ENCODE results near the gene PISD.
A peak's percentile ranks its signal among the peaks of the same experiment; 100 is the strongest.

The PISD gene

GRCh38 chr22:31652088-31652487, 9.9 kb downstream of the PISD start:
- DNase-seq = no peak

DNA sequence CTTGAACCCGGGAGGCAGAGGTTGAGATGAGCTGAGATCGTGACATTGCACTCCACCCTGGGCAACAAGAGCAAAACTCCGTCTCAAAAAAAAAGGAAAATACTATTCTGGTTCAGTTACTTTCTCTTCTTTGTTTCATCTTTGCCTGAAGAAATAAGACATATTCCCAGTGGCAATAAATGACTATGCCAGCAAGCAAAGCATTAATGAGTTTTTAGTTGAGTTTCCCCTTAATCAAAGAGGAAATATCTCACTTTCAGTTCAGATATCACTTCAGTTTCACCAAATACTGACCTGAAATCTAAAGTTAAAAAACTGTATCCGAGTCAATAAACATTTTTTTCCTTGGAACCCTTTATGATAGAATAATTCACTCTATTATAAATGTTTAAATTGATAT, 10.4 kb downstream of the PISD start:
- DNase-seq = no peak

DNA sequence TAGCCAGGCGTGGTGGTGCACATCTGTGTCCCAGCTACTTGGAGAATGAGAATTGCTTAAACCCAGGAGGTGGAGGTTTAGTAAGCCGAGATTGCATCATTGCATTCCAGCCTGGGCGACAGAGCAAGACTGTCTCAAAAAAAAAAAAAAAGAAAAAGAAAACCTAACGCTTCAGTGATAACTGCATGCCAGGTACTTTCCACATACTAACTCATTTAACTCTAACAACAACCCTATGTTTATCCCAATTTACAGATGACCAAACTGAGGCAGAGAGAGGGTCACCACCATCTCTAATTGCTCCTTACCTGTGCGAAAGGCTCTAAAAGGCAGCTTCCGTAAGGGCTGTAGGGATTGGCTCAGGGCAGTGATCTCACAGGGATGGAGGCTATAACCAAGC, 11.6 kb downstream of the PISD start:
- no peak for DNase-seq

- no peak for DNase-seq
Measured at GRCh38 chr22:31647523-31648320, 14.3 kb downstream of the PISD start.

GRCh38 chr22:31647066-31647465, 14.9 kb downstream of the PISD start:
- DNase-seq = no peak

GRCh38 chr22:31646186-31647019, 15.6 kb downstream of the PISD start:
- DNase-seq = no peak

DNA sequence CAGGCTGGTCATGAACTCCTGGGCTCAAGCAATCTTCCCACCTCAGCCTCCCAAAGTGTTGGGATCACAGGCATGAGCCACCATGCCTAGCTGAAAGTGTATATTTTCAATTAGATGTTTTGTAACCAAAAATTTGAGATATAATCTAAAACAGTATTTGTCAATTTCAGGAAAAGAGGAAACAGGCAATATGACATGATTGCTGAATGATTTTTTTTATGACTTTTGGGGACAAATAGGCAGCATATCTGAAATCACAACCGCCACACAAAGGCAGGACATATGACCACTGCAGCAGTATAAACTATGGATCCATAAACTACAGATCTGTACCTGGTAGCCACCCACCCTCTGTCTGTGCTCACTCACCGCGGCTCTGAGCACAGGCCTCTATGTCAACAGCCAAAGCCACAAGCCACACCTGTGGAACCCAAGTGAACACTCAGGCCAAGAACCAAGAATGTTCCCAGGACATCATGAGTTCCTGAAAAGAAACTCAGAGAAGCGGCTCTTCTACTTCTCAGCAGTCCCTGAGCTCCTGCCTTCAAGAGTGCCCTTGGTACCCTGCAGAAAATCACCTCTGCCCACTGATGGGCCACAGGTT, 22.5 kb downstream of the PISD start:
- no peak for DNase-seq

DNA sequence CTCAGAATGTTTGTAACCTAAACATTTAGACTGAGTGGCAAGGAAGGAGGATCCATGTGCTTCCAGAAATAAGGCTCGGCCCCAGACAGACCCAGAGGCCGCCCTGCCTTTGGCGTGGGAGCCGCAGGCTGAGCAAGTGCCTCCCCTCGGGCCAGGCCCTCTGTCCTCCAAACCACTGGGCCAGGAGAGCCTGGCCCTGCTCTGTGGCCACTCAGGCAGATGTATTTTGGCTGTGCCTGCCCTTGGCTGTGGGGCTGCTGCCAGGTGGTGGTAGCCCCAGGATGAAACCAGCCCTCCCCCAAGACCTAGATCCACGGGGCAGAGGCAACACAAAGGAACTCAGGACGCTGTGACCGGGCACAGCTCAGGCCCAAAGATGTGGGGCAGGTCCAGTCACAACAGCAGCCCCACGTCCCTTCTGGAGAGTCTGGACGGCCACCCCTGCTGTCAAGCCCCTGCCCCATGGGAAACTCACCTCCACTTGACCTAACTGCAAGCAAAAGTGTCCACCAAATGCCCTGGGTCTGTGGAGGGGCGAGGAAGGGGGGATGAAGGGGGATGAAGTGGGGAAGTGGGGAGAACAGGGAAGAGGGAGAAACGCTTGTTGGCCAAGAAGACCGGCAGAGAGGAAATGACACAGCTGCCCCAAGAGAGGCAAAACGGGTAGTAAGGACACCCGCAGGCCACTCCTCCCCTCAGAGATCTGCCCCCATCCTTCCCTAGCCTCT, 24.0 kb downstream of the PISD start:
- no peak for DNase-seq

DNA sequence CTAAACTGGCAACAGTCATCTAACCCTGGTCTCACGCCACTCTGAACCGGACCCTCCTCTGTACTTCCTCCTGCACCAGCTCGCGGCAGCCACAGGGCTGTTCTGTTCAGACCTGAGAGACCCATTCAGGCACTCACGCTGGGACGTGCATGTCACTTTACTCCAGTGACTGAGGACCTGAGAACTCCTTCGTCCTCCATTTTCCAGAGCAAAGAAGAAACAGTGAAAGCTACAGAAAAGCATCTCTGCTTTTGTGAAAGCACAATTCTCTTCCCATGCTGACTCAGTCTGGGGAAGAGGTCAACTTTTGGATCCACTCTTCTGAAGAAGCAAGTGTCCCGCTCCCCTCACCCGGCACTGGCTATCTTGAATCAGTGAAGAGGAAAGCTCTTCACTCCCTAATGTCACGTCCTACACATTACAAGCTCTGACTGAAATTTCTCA, 24.5 kb downstream of the PISD start:
- no peak for DNase-seq

- DNase-seq = no peak
Measured at GRCh38 chr22:31635638-31636306, 26.2 kb downstream of the PISD start.

GRCh38 chr22:31631436-31631835, 30.6 kb downstream of the PISD start:
- no peak for DNase-seq

DNA sequence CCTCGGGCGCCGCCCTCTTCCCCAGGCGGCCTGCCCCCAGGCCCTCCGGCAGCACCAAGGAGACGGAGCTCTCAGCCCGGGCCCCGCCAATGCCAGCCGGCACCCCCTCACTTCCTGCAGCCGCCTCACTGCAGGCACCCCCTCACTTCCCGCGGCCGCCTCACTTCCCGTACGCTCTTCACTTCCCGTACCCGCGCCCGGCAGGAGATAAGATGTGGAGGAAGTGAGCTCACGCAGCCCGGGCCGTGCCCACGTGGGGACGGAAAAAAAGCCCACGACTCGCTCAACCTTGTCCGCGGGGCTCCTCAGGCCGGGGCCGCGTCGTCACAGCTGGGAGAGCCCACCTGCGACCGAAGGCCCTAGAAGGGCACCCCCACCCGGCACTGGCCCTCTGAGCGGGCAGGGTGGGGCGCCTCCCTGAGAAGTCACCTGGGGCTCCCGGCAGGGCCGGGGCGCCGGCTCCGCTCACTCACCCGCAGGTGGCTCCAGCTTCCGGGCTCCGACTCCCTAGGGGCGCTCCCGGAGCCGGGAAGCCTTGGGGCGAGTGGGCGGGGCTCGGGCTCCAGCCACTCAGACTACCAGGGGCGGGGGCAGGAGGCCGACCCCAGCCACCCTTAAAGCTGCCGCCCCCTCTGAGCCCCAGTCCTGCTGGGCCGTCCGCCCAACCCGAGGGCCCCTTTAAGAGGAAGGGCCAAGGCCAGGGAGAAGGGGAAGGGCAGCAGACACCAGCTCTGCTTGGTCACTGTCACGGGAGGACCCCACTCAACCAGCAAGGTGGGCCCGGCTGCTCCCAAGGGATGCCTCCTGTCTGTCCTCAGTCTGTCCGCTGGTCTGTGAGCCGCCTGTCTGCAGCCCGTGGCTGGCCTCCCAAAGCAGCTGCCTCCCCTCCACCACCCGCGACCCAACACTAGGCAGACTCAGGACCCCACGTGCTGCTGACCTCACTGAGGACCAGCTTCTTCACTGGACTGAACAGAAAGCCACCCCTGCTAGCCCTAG, 31.4 kb downstream of the PISD start:
- peak; percentile 61 to 84 (median 73) for DNase-seq

DNA sequence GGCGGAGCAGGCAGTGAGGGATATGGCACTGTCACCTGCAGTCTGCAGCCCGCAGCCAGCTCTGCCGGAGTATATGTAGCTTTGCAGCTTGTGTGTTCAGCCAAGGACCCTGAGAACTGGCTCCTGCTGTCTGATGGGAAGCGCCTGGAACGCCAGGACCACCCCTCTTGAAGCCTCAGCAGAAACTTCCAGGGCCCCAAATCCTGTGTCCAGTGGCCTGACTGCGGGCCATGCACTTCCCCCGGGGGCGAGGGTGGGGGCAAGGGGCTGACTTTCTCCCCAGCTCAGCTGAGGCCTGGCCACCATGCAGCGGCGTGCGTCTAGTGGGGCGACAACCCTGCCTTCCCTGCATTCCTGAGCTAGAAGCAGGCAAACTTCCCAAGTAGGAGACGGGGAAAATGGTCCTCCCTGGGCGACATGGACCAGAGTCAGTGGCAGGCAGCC, 32.3 kb downstream of the PISD start:
- no peak for DNase-seq

DNA sequence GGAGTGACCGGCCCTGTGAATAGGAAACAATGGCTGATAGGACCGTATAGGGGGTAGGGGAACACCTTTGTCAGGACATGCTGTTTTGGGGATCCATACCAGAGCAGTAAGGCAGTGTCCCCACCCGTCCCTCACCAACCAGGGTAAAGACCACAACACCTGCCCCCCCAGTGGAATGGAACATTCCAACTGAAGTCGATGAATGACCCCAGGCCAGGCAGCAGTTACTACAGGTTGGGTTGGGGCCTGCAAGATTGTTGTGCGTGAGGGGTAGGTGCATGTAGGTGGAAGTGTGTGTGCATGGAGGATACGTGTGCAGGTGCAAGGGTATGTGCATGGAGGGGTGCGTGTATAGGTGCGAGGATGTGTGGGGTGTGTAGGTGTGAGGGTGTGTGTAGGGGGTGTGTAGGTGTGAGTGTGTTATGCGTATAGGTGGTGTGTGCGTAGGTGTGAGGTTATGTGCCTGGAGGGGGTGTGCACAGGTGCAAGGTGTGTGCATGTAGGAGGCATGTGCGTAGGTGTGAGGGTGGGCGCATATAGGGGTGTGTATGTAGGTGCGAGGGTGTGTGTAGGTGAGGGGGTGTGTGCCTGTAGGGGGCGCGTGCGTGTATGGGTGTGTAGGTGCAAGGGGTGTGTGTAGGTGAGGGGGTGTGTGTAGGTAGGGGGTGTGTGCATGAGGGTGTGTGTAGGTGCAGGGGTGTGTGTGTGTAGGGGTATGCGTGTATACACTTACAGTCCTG, 32.9 kb downstream of the PISD start:
- DNase-seq = no peak

GRCh38 chr22:31628362-31628761, 33.7 kb downstream of the PISD start:
- DNase-seq = no peak

DNA sequence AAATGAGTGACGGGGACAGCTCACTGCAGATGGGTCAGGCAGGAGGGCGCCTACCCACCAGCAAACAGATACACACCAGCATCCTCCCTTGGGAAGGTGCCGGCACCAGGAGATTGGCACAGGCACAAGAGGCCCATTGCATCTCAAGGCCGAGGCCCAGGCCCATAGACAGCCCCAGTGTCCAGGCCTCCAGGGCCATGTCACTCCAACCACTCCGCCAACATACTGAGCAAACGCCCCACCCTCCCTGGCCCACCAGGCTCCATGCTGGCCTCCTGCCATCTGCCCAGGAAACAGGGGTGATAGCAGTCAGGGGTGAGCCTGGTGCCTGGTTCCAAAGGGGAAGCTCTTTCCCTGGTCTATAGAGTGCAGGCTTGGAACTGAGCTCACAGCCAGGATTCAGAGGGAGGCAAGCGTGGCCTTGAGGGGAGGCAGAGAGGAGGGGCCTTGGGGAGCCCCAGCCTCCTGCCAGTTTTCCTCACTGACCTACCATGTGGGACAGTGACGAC, 34.7 kb downstream of the PISD start:
- no peak for DNase-seq

GRCh38 chr22:31626427-31627150, 35.4 kb downstream of the PISD start:
- no peak for DNase-seq

- no peak for DNase-seq
Measured at GRCh38 chr22:31625661-31626426, 36.2 kb downstream of the PISD start.

- DNase-seq = no peak
Measured at GRCh38 chr22:31625257-31625640, 36.8 kb downstream of the PISD start.
